Ovary (tissue), 9 donors: ENCODE results near the gene DNAH3. TPM values are rescaled to one million over a fixed set of nuclear protein-coding genes. Genes with fewer than 3 reads are reported as not detected.
A peak's percentile ranks its signal among the peaks of the same experiment; 100 is the strongest.

ENCODE experiments used
- DNase-seq, 5 donors: peaks; one replicate each; pipeline ENCODE4 v3.0.0-alpha.2; 2019 to 2020
- H3K27ac ChIP-seq, 2 donors: fragments of 200-600 bp; one replicate each; pipeline versions ENCODE4 v1.5.1 to v1.8.0; 2019 to 2022
- H3K27me3 ChIP-seq: fragments of 200-600 bp; one replicate; pipeline ENCODE4 v1.8.0; 2022
- H3K36me3 ChIP-seq: fragments of 200-600 bp; sonication (generic); one replicate; pipeline ENCODE4 v1.5.1; 2019
- H3K4me1 ChIP-seq: one replicate; pipeline ENCODE4 v1.8.1; 2013; ENCODE audit warnings: mild to moderate bottlenecking, moderate library complexity; ENCODE audit not compliant: insufficient read depth
- H3K4me3 ChIP-seq: fragments of 200-600 bp; sonication (generic); one replicate; pipeline ENCODE4 v1.5.1; 2017
- H3K9me3 ChIP-seq, 2 donors: fragments of 200-600 bp in 1 of 2; sonication (generic) in 1 of 2; one replicate each; pipeline versions ENCODE4 v1.5.1 to v1.8.1; 2013 to 2019; ENCODE audit warnings: mild to moderate bottlenecking in 1 of 2, moderate library complexity in 1 of 2
- EP300 ChIP-seq: sonication (generic); formaldehyde crosslinking; IDR thresholded peaks from one replicate; pipeline ENCODE4 v1.6.1; 2017; ENCODE audit warnings: antibody characterized with exemption
- POLR2A ChIP-seq: fragments of 450-650 bp; IDR thresholded peaks from one replicate; pipeline ENCODE4 v1.6.1; 2017; ENCODE audit warnings: antibody characterized with exemption, mild to moderate bottlenecking, moderate library complexity
- WGBS, 3 donors: extraction: QIAGEN DNeasy Blood & Tissue Kit in 1 of 3; methylation state at CpG; one replicate each; pipeline versions ENCODE4 v1.1.5 to v1.1.7; 2013 to 2017; 5-methylcytosine and 5-hydroxymethylcytosine counted together
- intact Hi-C, 4 donors: fragments of 100-400 bp; cut with DNase I; formaldehyde crosslinking; loops; one replicate each; pipeline versions ENCODE4 v1.11.0 to v1.15.1; 2022 to 2023
- polyA plus RNA-seq, 2 donors: library from polyadenylated mRNA; stranded (reverse); fragments of 200-250 nt in 1 of 2; fragments of 350-450 nt in 1 of 2; fragmentation: Illumina TruSeq in 1 of 2; extraction: RNeasy Lipid Tissue Mini Kit (QIAGEN cat#74804) in 1 of 2; gene quantifications; one replicate each; pipeline ENCODE4 v1.2.3, GENCODE V29; 2013 to 2014
- total RNA-seq, 7 donors: library from RNA; depleted of rRNA in 2 of 7; stranded (reverse); fragments of >200 nt in 2 of 7; fragmentation: NEBNext Ultra II Directional in 3 of 7; extraction: Animal tissue kit (Norgen Biotek cat#: 25700) in 3 of 7; gene quantifications; one replicate each; pipeline versions ENCODE4 v1.1.0 to v1.2.4, GENCODE V29; 2016 to 2023
- TF ChIP-seq, protein P1 (sequence below), 3 donors: fragments of 450-650 bp in 2 of 3; fragments of 200-600 bp in 1 of 3; IDR thresholded peaks; one replicate each; pipeline versions ENCODE4 v1.5.1 to v1.8.0; 2016 to 2022; ENCODE audit warnings: antibody characterized with exemption in 3 of 3, mild to moderate bottlenecking in 1 of 3
- donor health status: DM: no; HTN: no; CAD: no; lungs with moderate emphysema.
- donor health status: DM: no; HTN: no; CAD: no.
- donor health status: Bipolar disorder and iron deficiency.
- donor health status: DM: yes; HTN: yes; CAD: no.
- donor health status: DM: no; HTN: no; CAD: no.
- donor health status: DM: yes; HTN: yes; CAD: no.

Gene DNAH3
- total and polyA plus RNA-seq, 9 donors: 0.05 to 12.1 (median 0.95) TPM; not detected in 1

DNA sequence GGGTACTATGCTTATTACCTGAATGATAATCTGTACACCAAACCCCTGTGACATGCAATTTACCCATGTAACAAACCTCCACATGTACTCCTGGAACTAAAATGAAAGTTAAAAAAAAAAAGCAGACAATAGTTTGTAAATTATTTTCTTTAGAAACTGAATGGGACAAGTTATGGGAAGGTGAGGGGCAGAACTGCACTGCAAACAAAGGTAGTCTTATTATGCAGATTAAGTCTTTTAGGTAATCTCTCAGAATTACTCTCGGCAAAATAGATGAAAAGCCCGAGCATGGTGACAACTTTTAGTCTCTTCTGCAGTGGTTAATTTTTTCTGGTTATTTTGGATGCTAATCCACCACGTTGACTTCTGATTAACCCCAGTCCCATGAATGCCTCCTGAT is 33.3 kb upstream of the DNAH3 start:
- no peak for TF ChIP-seq POLR2A
- TF ChIP-seq, protein P1, sequence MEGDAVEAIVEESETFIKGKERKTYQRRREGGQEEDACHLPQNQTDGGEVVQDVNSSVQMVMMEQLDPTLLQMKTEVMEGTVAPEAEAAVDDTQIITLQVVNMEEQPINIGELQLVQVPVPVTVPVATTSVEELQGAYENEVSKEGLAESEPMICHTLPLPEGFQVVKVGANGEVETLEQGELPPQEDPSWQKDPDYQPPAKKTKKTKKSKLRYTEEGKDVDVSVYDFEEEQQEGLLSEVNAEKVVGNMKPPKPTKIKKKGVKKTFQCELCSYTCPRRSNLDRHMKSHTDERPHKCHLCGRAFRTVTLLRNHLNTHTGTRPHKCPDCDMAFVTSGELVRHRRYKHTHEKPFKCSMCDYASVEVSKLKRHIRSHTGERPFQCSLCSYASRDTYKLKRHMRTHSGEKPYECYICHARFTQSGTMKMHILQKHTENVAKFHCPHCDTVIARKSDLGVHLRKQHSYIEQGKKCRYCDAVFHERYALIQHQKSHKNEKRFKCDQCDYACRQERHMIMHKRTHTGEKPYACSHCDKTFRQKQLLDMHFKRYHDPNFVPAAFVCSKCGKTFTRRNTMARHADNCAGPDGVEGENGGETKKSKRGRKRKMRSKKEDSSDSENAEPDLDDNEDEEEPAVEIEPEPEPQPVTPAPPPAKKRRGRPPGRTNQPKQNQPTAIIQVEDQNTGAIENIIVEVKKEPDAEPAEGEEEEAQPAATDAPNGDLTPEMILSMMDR (IDR thresholded peaks at IDR 0.05): no peak
- no peak overlapping the region for H3K4me3 ChIP-seq
- 71 to 73% (median 73%) methylated on average over 3 of the region's 3 CpGs for WGBS, 3 donors
- intact Hi-C loops: no loop called here
- DNase-seq: no peak
- no peak overlapping the region for H3K27ac ChIP-seq
- peaks cover 8% of the 10 kb centered on the region for H3K4me1 ChIP-seq
- no peaks in the 10 kb centered on the region for H3K36me3 ChIP-seq
- H3K9me3 ChIP-seq: no peaks in the 10 kb centered on the region
- no peaks in the 10 kb centered on the region for H3K27me3 ChIP-seq

DNA sequence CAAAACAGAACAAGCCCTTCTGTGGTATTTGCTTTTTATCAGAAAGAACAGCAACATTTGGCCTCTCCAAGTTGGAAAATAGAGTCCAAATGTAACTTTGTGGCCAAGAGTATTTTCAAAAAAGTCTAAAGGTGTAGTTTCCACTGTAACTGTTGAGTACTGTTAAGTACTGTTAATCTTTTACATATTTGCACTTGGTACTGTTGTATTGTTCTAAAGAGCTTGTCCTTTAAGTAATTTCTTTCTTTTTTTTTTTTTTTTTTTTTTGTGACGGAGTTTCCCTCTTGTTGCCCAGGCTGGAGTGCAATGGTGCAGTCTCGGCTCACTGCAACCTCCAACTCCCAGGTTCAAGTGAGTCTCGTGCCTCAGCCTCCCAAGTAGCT is 29.3 kb upstream of the DNAH3 start:
- Histone ChIP-seq H3K27ac (no peak overlapping the region), H3K4me3 (no peak overlapping the region), H3K4me1 (peaks cover 7% of the 10 kb centered on the region), H3K27me3 (no peaks in the 10 kb centered on the region), H3K36me3 (no peaks in the 10 kb centered on the region), H3K9me3 (no peaks in the 10 kb centered on the region)
- WGBS, 3 donors: 30 to 54% (median 38%) methylated on average over 3 of the region's 3 CpGs
- intact Hi-C loops: no loop called here
- DNase-seq: no peak
- TF ChIP-seq, protein P1 (IDR thresholded peaks at IDR 0.05): no peak
- TF ChIP-seq EP300: no peak
- no peak for TF ChIP-seq POLR2A

DNA sequence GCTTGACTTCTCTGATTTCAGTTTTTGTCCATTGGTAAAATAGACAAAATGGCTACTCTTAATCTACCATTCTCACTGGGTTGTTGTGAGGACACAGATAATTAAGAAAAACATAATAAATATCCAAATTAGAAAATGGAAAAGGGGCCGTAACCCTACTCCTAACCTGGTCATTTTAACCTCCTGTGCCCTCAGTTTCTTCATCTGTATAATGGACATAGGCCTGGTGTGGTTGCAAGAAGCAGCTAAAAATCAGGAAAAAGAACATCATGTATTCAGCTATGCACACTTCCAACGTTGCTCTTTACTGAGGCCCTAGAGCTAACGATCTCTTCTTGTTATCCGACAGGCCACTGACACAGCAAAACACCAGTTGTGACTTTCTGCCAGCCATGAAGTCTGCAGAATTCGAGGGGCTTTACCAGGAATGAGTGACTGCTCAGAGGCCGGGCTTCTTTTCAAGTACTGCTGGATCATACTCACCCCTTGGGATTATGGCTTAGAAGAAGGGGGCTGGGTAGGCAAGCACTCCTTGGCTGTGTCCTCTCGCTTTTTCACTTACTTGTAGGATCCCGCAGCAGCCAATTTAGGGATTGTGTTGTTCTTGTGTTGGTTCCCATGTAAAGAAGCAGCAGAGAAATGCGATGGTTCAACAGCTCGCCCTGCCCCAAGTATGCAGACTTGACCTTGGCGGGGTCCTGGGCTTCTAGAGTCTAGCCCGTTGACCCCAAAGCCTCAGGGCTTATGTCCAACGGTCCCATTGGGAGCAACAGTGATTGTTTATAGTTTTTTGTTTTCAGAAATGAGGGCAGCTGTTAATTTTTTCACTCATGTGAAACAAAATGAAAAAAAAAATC is 28.7 kb upstream of the DNAH3 start:
- H3K27ac ChIP-seq: peak overlapping the region in 1 of 2 donors; percentile 14
- DNase-seq: peak; percentile 49 to 89 (median 73)
- no peak overlapping the region for H3K4me3 ChIP-seq
- no peaks in the 10 kb centered on the region for H3K9me3 ChIP-seq
- H3K36me3 ChIP-seq: no peaks in the 10 kb centered on the region
- H3K4me1 ChIP-seq: peaks cover 7% of the 10 kb centered on the region
- intact Hi-C loops: no loop called here
- no peak for TF ChIP-seq POLR2A
- no peak for TF ChIP-seq EP300
- TF ChIP-seq, protein P1 (IDR thresholded peaks at IDR 0.05): no peak
- H3K27me3 ChIP-seq: no peaks in the 10 kb centered on the region
- 15 to 50% (median 18%) methylated on average over 13 of the region's 13 CpGs for WGBS, 3 donors

DNA sequence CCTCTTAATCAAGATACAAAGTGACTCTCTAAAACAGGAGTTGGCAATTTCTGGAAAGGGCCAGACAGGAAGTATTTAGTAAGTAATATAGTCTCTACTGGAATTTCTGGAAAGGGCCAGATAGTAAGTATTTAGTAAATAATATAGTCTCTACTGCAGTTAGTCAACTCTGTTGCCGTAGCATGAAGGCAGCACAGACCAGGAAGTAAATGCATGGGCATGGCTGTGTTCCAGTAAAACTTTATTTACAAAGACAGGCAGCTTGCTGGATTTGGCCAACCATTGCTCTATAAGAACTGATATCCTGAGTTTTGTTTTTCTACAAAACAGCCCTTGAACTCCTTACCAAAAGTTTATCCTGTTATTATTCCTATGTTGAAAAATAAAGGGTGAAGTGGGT is 24.8 kb upstream of the DNAH3 start:
- Histone ChIP-seq H3K4me1 (peaks cover 7% of the 10 kb centered on the region), H3K27ac (no peak overlapping the region), H3K9me3 (no peaks in the 10 kb centered on the region), H3K27me3 (no peaks in the 10 kb centered on the region), H3K36me3 (no peaks in the 10 kb centered on the region), H3K4me3 (no peak overlapping the region)
- no peak for DNase-seq
- WGBS, 3 donors: 52 to 78% (median 70%) methylated on average over 1 of the region's 1 CpG
- TF ChIP-seq, protein P1 (IDR thresholded peaks at IDR 0.05): no peak
- TF ChIP-seq EP300 (no peak), POLR2A (no peak)
- intact Hi-C loops: no loop called here
